ENCODE results near the gene ADAMTS18.

DNA sequence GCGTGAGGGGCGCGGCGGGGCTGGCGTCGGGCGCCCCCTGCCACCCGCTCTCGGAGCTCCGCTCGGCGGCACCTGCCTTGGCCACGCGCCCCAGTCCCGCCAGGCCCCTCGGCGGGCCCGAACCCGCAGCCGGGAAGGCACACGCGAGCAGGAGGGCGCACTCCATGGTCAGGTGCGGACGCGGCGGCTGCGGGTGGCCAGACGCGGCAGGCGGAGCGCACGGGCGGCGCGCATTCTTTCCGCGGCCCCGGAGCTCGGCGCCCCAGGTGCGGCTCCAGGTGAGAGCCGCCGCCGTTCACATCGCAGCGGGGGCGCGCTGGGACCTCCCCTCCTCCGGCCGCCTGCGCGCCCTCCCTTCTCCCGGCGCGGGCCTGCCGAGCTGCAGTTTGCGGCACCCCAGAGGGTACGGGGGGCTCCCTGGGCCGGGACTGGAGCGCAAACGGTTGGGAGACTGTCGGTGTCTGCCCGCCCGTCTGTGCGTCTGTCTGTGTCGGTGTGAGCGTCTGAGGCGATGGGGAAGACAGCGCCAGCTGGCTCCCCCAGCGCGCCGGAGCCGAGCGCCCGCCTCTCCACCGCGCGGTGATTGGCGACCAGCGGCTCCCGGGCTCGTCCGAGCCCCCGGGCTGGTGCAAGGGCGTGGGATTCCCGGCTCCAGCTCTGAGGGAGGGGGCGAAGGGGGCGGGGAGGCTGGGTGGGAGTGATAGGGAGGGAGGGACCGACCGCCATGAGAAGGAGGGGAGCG lies at the start of gene ADAMTS18:
- TF ChIP-seq, protein P1, sequence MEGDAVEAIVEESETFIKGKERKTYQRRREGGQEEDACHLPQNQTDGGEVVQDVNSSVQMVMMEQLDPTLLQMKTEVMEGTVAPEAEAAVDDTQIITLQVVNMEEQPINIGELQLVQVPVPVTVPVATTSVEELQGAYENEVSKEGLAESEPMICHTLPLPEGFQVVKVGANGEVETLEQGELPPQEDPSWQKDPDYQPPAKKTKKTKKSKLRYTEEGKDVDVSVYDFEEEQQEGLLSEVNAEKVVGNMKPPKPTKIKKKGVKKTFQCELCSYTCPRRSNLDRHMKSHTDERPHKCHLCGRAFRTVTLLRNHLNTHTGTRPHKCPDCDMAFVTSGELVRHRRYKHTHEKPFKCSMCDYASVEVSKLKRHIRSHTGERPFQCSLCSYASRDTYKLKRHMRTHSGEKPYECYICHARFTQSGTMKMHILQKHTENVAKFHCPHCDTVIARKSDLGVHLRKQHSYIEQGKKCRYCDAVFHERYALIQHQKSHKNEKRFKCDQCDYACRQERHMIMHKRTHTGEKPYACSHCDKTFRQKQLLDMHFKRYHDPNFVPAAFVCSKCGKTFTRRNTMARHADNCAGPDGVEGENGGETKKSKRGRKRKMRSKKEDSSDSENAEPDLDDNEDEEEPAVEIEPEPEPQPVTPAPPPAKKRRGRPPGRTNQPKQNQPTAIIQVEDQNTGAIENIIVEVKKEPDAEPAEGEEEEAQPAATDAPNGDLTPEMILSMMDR (IDR thresholded peaks at IDR 0.05), result peak in 1 of 6 experiments; percentile 15
- no peak for TF ChIP-seq POLR2A (IDR thresholded peaks at IDR 0.05)
